ENCODE measurements around the gene DGKD.
"Not testable (repeated sequence)": the region's sequence is repeated elsewhere in the genome, so short reads cannot be mapped to it uniquely, and the experiment has no call there.

The DGKD gene

GRCh38 chr2:233387667-233388528, 33.6 kb downstream of the DGKD start:
- no peak for FAIRE-seq

GRCh38 chr2:233389601-233390125, 35.4 kb downstream of the DGKD start:
- FAIRE-seq: no peak

DNA sequence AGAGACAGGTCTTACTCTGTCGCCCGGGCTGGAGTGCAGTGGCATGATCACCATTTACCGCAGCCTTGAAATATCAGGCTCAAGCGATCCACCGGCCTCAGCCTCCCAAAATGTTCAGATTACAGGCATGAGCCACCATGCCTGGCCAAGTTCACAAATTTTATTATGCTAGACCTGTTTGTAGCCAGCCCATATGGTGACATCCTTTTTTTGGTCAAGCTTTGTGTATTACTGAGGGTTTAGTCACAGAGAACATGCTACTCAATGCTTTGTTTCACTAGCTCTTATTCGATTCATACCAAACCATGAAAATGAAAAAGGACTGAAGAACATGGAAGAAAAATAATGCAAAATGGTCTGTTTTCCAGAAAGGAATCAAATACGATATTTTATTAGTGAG, 41.4 kb downstream of the DGKD start:
- no peak for FAIRE-seq

DNA sequence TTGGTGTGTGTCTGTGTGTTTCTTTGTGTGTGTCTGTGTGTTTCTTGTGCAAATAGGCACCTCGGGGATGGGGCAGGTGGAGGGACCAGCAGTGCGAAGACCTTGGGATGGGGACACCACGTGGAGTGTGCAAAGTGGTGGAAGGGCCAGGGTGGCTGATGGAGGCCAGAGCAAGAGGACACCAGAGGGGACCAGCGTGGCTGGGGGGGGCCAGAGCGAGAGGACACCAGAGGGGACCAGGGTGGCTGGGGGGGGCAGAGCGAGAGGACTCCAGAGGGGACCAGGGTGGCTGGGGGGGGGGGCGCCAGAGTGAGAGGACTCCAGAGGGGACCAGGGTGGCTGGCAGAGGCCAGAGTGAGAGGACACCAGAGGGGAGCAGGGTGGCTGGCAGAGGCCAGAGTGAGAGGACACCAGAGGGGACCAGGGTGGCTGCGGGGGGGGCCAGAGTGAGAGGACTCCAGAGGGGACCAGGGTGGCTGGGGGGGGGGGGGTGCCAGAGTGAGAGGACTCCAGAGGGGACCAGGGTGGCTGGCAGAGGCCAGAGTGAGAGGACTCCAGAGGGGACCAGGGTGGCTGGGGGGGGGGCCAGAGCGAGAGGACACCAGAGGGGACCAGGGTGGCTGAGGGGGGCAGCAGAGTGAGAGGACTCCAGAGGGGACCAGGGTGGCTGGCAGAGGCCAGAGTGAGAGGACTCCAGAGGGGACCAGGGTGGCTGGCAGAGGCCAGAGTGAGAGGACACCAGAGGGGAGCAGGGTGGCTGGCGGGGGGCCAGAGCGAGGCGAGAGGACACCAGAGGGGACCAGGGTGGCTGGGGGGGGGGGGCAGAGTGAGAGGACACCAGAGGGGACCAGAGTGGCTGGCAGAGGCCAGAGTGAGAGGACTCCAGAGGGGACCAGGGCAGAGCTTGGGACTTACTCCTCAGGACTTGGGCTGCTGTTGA, 42.7 kb downstream of the DGKD start:
- FAIRE-seq: not testable (repeated sequence)

- FAIRE-seq: no peak
These were observed 45.3 kb downstream of the DGKD start for GRCh38 chr2:233399306-233400225.

DNA sequence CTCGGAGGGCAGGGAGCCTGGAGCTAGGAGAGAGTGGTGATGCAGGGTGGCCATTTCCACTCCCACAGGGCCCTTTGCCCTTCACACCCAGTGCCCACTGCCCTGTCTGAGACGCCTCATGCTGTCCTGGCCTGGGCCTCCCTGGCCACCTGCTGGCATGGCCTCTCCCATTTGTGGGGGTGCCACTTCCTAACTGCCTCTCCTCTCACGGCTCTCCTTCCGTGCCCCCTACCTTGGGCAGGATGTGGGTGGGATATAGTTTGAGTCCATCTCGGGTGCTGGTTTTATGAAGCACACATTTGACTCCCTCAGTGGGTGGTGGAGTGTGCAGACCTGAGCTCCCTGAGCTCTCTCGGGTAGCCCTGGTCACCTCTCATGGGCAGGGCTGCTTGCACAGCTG, 46.0 kb downstream of the DGKD start:
- no peak for FAIRE-seq

- FAIRE-seq: no peak
These were observed 46.7 kb downstream of the DGKD start for GRCh38 chr2:233400961-233401360.

DNA sequence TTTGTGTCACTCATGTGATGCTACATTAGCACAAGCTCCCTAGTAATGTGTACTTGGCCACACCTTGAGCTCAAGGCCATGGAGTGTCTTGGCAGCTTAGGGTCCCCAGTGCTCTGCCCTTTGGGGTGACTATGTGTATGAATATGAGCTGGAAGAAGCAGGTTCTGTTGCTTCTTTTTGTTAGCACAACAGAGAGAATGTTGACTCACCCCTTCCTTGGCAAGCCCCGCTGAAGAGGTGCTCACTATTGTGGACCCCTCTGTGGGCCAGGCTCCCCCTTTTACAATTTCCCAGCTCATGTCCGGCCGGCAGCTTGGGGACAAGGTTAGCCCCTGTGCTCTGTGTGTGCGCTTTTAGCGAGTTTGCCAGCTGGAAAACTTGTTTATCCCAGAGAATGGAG, 48.1 kb downstream of the DGKD start:
- FAIRE-seq: no peak

GRCh38 chr2:233402789-233403188, 48.5 kb downstream of the DGKD start:
- FAIRE-seq: no peak

- no peak for FAIRE-seq
These were observed 49.9 kb downstream of the DGKD start for GRCh38 chr2:233404222-233404621.

DNA sequence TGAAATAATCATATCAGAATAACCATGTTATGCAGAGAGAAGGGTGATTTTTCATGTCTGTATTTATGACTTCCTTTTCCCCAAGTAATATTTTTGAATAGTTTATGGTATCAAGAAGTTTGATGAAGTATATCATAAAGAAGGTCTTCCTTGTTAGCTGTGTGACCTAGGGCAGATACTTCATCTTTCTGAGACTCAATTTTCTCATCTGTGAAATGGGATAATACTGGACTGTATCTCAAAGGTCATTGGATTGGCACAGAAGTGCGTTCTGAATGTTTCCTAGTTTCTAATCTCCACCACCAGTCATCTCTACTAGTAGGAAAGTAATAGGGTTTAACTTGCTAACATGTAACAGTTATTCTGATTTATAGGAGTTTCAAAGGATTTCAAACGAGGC, 52.6 kb downstream of the DGKD start:
- no peak for FAIRE-seq

GRCh38 chr2:233407771-233408181, 53.5 kb downstream of the DGKD start:
- FAIRE-seq: no peak

DNA sequence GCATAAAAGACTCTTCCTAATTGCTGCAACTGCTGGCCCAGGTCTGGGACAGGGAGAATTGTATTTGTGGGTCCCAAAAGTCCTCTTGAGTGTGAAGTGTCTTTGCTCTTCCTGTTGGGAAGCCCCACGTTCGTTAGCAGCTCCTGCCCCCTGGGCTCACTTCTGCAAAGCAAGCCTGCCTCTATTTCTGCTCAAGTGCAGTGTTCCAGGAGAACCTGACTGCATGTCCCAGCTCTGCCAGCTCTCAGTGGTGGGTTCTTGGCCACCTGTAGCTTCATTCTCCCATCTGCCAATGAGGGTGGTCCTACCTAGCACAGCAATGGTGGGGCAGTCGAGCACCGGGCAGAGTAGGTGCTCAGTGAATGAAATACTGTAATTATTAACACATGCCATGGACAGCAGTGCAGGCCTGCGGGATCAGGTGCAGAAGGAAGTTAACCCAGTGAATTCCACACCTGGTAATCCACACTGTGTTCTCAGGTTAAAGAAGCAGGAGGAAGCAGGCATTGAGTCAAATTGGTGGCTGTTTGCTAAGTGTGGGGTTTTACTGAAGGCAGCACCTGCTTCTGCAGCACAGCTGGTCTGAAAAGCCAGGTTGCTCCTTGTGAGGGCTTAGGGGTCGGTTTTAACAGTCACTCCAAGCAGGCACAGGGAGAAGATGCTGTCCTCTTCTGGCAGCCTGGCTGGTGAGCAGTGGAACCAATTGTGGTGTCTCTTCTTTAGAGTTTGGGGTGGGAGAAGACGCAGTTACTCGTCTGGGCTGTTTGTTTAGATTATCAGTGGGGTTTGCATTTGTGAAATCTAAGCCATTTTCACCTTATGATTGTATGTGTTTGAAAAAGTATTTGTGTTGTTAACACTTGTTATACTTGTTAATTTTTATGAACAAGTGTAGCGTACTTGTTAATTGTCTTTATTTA, 54.3 kb downstream of the DGKD start:
- no peak for FAIRE-seq

DNA sequence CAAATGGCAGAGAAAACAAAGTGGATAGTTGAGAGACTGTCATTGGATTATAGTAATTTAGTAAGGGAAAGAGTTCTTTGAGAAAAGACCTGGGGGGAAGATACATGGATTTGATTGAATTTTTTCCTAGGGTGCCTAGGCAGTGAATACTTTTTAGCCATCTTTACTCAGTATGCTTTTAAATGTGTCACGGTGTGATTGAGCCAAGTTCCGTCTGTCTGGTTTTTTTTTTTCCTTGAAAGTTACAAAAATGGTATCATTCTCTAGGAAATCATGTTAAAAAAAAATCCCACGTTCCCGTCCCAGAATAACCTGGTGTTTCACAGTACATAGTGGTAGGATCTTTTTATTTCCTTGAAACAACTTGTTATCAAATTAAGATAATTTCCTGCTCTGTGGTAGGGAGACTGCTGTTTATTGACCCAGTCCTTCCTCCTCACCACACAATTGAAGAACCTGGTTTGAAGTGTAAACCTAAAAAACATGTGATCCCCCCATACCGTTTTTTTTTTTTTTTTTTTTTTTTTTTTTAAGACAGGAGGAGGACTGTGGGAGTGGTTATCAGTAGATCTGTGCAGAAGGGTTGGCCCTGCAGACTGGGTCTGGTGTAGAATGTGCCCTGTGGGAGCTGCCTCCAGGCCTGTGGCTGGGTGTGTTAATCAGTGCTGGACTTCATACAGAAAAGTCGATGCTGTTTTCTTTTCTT, 55.1 kb downstream of the DGKD start:
- peak; percentile 80 for FAIRE-seq

- no peak for FAIRE-seq
These were observed 56.0 kb downstream of the DGKD start for GRCh38 chr2:233410196-233410760.

- FAIRE-seq: no peak
These were observed 56.9 kb downstream of the DGKD start for GRCh38 chr2:233411162-233411561.

DNA sequence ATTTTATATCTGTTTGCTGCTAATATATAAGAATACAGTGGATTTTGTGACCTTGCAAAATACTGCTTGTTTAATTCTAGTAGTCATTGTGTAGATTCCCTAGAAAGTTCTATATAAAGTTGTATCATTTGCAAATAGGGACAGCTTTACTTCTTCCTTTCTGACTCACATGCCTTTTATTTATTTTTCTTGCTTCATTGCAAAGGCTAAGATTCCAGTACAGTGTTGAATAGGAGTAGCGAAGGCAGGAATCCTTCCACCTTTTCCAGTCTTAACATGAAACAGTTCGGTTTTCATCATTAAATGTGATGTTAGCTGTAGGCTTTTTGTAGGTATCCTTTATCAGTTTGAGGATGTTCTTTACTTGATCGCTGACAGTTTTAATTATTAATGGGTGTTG, 58.1 kb downstream of the DGKD start:
- FAIRE-seq: no peak

GRCh38 chr2:233413046-233413445, 58.8 kb downstream of the DGKD start:
- no peak for FAIRE-seq

DNA sequence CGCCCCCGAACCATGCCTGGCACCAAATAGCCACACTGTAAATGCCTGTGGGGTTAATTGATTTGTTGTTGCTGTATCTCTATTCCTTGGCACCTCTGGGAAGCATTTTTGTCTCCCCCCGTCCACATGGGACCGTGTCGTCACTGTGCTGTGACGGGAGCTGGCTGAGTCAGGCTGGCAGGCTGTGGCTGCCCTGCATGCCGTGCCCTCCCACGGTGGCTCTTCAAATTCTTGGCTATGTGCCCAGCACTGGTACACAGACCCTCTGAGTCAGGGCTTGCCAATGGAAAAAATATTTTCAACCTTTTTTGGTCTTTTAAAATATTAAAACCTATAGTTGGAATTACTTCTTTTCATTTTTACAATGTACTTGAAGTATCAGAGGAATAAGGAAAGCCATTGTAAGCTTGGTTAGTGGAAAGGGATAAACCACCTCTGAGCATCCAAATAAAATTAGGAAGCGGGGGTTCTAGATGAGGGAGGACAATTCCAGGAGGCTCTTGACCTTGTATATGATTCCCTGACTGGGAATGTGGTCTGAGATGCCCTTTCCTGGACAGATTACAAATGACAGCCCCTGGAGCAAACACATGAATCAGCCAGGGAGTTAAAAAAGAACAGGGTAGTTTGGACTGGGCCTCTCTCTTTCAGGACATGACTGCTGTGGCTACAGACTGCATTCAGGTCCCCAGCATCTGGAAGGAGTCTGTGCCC, 59.4 kb downstream of the DGKD start:
- no peak for FAIRE-seq

GRCh38 chr2:233414273-233414654, 60.0 kb downstream of the DGKD start:
- FAIRE-seq: no peak
